ENCODE results near the gene ADGRG1.

ADGRG1 gene

DNA sequence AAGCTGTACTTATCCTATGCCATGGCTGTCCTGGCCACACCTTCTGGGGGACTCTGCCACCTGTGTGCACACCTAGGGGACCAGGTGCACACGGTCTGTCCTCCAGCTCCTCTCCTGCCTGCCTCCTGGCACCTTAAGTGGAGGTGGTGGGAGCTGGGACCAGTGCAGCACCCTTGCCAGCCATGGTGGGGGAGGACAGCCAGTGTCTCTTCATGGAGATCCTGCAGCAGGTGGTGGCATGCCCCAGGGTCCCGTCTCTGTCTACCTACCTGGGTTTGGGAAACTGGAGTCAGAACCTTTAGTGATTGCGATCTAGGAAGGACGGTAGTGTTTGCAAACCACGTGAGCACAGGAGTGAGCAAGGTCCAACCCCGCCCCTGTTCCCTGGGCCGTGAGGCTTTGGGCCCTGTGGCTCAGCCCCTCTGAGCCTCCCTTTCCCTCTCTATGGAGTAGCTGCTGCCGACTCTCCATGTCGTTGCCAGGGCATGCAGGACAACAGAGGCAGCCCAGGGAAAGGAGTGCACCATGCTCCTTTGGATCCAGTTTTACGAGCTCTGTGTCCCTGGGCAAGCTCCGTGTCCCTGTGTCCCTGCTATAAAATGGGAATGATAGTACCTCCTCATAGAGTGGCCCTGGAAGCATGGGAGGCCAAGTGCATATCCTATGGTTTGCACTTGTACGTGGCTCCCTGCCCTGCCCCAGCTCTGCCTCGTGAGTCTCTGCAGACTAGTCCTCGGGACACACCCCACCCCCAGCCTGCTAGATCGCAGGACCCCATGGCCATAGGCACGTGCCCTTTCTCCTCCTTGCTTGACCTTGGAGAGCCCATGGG, 7.1 kb downstream of the ADGRG1 start:
- no peak for DNase-seq (ENCODE audit: low read depth)

DNA sequence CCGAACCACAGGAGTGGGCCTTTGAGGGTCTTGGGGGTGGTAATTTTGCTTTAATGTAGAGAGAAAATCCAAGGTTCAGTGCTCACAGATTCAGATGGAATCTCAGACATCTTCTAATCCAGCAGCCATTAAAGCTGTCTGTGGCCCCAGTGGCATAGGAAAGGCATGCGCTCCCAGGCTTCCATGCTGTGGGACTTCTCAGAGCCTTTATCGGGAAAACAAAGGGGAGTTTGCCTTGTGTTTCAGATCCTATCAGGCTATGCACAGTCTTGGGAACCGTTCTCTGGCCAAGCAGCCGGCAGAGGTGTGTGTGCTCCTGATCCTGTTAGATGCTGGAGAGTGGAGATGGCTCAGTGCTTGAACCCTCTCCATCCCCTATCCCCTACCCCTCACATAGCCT, 7.8 kb downstream of the ADGRG1 start:
- DNase-seq (ENCODE audit: low read depth) = no peak

DNA sequence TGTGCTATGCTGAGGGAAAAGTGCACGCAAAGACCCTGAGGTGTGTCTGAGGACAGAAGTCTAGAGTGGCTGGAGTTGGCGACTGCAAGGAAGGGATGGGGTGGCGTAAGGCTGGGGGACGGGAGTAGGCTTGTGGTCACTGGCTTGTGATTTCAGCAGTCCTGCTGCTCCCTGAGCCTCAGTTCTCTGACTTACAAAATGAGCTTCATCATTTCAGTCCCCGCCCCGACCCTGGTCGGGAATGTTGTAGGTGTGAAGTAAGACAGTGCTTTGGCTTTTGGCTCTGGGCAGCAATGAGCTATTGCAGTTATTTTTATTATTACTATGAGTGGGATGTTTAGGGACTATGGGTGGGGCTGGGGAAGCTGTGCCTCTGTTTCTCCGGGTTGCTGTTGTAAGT, 8.6 kb downstream of the ADGRG1 start:
- DNase-seq (ENCODE audit: low read depth) = peak; percentile 7

DNA sequence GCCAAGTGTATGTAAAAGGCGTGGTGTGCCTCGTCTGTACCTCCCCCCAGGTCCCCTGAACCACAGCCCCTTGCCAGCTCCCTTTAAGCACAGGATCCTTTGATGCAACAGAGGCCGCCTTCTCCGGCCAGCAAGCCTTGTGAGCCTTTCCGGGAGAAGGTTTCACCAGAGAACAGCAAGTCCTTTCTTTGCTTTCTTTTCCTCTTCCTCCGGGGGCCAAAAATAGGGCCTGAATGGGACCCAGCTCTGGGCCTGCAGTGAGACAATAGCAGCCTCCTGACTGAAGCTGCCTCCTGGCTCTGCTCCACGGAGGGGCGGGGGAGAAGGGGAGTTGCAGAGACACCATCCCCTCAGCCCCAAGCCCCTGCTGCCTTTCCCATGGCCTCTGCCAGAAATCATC, 9.0 kb downstream of the ADGRG1 start:
- DNase-seq (ENCODE audit: low read depth) = no peak

DNA sequence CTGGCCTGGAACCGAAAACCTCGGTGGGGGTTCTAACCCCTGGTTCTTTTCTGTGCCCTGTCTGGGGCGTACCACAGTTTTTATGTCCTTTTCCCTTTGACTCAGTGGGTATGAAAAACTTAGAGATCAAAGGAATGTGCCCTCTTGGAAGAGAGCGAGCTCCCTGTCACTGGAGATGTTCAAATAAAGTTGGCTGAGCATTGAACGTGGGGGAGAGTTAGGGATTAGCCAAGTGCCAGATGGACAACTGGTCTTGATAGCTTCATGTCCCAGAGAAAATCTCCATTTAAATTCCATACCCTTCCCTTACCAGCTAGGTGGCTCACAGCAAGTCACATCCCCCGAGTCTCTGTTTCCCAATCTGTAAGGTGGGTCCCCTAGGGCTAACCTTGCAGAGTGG, 9.5 kb downstream of the ADGRG1 start:
- no peak for DNase-seq (ENCODE audit: low read depth)

DNA sequence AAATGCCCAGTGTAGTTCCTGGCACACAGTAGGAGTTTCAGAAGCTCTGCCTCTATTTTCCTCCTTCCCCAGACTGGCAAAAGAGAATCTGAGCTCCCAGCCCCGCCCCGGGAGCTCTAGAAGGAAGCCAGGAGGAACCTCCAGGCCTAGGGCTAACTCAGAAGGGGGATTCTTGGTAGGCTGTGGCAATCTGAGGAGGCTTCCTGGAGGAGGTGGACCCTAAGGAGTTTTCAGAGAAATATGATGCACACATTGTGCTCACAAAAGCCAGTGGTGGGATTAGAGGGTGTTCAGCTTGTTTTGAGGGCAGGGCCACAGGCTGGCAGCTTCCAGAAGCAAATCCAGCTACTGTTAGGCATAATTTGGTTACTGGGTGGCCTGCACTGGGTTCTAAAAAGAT, 10.0 kb downstream of the ADGRG1 start:
- no peak for DNase-seq (ENCODE audit: low read depth)

DNA sequence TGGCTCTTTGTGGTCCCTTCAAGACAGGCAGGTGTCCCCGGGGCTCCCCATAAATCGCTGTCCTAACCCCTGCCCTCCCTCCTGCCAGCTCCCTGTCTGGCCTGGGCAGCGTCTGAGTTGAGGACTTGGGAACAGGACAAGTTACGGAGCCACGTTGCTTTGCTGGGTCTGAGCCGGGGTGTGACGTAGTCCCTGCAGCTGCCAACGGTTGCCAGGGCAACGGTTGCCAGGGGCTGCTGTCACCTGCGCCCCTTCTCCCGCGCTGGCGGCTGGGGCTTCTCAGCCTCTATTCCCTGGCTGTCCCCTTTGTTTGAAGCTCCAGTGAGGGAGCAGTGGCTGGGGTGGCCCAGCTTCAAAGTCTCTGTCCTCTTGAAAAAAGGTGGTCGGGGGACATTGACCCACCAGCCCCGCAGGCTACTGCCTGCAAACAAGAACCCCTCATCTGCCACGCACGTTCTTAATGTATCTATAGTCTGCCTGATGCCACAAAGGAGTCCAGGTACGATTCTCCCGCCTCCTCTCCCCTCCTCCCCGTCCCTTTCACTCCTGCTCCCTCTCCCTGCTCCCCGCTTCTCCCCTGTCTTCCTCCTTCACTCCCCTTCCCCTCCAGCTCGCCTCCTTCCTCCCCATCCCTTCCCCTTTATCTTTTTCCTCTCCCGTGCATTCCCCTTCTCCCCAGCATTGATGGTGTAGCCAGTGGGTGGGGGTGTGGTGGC, 10.9 kb downstream of the ADGRG1 start:
- DNase-seq (ENCODE audit: low read depth) = no peak

DNA sequence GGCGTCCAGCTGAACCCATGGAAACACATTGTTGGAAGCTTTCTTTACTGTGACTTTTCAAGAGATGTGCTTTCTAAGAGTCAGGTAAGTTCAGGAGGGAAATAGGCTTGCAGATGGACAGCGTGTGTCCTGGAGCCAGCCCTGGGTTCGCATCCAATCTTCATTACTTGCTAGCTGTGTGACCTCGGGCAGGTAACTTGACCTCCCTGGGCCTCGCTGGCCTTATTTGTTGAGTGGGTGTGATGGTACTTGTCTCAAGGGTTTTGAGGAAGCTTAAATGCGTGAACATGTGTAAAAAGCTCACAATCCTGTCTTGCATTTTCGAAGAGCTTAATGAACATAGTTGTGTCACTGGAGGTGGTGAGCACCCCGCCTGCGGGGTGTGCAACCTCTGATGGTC, 11.8 kb downstream of the ADGRG1 start:
- DNase-seq (ENCODE audit: low read depth) = no peak

DNA sequence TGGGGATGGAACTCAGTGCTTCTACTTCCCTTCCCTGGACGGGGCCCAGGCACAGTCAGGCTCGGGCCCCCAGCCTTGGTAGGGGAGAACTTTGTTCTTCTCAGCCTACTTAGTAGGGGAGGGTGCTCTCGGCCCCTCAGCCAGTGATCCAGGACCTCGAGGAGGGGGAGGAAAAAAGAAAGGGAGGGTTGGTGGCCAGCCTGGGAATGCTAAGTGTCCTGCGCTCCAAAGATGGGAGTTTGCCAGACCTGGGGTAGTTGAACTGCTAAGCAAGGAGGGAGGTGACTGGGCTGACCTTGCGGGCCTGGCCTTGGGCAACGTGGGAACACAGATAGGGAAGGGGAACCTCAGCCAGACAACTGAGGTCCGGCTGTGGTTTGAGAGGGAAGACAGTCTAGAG, 12.2 kb downstream of the ADGRG1 start:
- DNase-seq (ENCODE audit: low read depth) = no peak

DNA sequence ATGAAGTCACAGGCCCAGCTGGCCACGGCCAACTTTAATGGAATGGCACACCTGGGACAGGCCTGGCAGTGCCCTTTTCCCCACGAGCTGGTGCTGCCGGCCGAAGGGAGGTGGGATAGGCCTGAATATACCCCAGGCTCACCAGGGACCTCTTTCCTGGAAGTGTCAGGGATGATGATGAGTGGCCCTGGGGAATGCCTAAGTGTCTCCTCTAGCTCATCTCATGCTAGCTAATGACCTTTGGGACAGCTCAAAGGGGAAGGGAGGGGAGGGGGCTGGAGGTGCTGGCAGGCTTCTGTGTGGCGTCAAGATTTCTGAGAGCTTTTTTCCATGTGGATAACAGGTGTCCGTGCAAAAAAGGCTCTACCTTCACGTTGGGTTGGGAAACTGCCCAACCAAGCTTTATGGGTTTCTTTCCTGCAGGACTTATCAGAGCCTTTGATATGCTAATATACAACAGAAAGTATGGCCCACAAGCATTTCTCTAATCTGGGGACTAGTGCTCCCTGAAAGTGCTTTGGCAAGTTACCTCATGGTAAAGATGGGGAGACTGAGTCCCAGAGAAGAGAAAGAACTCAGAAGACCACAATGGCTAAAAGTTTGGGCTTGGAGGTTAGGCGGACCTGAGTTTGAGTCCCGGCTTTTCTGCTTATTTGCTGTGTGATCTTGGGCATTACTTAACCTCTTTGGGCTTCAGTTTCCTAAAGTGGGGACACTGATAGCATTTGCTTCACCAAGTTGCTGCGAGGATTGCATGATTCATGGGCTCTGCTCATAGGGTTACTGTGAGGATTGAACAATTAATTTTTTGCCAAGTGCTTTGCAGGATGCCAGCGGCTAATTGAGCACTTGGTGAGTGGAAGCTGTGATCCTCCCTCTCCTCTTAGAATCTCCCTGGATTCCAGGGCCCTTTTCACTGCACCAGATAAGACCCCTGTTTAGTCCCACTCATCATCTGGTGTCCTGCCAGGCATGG, 14.0 kb downstream of the ADGRG1 start:
- DNase-seq (ENCODE audit: low read depth) = peak; percentile 29

DNA sequence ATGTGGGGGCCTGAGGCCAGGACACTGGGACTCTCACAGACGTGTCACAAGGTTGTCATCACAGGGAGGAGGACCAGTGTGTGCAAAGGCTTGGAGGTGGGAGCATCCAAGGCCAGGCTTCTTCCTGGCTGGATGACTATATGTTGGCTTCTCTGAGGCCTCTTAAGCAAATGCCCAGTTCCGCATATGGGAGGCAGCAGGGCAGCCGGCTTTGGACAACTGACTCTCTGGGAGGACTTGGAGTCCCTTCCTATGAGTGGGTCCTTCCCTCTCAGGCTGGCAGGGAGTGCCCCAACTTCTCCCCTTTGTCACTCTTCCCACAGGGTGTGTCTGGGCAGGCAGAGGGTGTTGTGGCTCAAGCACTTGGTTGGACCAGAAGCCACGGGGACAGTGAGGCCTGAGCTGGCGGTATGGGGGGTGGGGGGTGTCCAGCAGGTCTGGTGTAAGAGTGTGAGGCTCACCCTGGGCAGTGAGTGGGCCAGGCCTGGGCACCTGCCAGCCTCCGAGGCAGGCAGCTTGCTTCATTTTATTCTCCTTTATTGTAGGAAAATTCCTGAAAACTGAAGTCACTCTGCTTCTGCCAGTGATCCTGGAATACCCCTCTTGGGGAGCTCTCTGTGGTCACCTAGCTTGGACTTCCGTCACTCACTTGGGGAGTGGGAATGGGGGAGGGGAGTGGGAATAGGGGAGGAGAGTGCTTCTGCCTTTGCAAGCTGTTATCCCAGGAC, 14.9 kb downstream of the ADGRG1 start:
- DNase-seq (ENCODE audit: low read depth) = peak; percentile 62

DNA sequence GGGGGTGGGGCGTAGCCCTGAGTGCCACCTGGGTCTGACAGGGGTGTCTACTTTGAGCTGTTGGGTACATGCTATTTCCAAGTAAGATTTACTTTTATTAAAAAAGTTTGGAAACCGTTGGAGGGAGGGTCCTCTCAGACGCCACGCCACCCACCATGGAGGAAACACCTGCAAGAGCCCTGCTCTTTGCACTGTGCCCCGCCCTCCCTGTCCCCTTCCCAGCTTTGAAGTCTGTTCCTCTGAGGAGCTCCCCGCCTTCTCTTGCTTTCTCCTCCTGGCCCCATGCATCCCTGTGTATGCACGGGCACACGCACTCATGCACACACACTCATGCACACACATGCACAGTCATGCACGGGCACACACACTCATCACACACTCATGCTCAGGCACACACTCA, 15.5 kb downstream of the ADGRG1 start:
- DNase-seq (ENCODE audit: low read depth) = no peak

DNA sequence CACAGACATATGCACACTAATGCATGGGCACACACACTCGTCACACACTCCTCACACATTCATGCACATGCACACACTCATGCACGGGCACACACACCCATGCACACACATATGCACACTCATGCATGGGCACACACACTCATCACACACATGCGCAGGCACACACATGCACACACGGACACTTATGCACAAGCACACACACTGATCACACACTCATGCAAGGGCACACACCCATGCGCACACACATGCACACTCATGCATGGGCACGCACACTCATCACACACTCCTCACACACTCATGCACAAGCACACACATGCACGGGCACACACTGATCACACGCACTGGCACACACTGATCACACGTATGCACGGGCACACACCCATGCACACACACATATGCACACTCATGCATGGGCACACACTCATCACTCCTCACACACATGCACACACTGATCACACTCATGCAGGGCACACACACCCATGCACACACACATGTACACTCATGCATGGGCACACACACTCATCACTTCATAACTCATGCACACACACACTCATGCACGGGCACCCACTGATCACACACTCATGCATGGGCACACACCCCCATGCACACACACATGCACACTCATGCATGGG, 16.1 kb downstream of the ADGRG1 start:
- no peak for DNase-seq (ENCODE audit: low read depth)

DNA sequence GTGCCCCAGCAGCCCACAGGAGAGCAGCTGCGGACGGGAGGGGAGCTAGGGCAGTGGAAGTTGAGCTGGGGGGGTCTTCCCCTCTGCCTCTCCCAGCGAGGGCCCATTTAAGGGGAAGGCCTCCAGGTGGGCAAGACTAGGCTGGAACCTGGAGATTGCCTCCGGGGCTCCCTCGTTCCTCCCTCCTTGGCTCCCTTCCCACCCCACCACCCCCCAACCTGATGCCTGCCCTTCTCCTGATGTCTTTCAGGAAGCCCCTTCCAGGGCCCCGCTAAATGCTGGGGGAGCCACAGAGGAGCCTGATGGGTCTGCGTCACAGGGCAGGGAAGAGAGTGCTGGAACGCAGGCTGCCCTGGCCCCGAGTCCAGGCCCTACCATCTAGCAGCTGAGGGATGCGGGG, 16.7 kb downstream of the ADGRG1 start:
- no peak for DNase-seq (ENCODE audit: low read depth)

DNA sequence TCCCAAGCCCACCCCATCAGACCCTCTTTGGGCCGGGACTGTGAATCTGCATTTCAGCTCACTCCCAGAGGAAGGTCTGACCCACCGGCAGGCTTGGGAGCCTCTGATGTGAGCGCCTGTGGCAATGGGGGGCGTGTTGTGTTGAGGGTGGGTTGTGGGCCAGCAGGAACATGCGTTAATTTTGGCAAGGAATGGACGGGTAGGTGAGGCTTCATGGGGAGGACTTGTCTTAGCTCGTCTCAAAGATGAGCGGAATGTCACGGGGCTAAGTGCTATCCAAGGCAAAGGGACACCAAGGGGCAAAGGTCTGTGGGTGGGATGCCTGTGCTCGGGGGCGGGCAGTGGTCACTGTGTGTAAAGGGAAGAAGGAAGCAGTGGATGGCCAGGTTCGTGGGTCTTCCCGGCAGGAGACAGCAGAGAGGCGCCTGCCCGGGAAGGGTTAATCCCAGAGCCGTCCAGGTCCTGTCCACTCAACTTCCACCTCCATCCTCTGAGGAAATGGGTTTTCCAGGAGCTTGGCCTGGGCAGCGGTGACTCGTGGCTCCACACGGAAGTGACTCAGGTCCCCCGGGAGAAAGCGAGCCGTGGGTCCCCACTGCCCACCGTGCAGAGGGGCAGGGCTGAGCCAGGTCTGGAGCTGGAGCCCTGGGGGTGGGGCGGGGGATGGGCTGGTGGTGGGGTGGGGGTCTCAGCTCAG, 17.4 kb downstream of the ADGRG1 start:
- peak; percentile 47 for DNase-seq (ENCODE audit: low read depth)

DNA sequence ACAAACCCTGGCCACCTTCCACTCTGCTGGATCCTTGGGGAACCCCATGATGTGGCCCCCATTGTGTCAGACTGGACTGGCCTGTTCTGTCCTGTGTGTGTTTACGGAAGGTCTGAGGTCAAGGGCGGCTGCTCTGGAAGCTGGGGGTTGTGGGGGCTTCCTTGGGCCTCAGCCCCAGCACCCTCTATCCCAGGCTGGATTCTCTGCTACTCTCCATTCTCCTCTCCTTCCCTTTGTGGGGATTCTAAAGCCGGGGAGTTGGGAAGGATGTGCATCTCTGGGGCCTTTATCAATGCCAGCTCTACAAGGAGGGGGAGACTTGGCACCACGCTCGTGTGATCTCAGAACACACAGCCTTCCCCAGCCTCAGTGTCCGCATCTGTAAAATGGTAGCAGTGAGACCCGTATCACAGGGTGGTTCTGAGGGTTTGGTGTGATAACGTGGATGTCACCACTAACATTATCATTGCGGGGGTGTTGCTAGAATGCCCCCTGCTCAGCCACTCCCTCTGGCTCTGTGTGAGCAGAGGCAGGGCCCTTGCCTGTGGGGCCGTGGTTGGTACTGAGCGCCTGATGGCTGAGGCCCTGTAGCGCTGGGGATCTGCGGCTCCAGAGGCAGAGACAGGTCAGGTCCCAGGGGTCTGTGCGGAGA, 18.1 kb downstream of the ADGRG1 start:
- DNase-seq (ENCODE audit: low read depth) = no peak

DNA sequence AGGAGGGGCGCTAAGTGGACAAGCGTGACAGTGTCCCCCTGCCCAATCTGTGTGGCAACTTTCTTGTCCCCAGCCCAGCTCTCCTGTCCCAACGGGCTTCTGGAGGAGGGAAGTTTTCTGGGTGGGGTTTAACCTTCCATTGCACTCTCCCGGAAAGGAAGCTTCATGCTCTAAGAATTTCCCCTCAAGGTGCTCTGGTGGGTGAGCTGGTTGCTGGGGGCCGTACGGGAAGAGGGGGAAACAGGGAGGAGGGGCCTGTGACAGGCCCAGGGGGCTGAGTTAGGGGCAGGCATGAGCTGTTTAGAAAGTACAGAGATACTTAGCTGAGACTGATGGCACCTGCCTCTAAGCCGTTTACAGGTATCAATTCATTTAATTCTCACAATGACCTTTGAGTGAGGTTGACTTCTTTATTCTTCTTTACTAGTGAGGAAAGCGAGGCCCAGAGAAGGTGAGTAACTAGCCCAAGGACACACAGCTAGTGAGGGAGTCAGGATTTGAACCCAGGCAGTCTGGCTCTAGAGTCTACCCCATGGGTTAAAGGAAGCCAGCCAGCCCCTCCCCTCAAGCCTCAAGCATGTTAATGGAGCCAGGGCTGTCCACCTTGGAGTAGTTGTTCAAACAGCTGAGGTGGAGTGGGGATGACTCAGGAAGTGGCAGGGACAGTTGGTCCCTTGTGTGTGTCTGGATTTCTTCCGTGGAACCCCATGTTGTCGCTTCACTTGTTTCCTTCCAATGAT, 18.9 kb downstream of the ADGRG1 start:
- DNase-seq (ENCODE audit: low read depth) = no peak

DNA sequence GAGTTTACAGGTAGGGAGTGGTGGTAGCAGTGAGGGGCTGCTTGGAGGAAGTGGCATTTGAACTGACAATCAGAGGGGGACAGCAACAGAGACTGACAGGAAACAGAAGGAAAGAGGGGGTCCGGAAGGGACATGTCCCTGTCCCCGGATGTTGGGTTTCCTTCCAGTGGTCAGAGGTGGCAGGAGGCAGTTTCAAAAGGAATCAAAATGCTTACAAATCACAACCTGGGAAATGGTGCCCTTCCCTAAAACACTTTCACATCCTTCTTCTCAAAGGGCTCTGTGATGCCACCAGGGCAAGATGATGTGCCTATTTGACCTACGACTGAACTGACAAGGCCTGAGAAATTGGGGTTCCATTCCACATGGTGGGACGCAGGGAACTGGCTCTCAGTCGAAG, 19.7 kb downstream of the ADGRG1 start:
- no peak for DNase-seq (ENCODE audit: low read depth)

Measured in fibroblast of gingiva (primary cell).